Measurements from ENCODE around the gene SMARCE1.
"Not testable (repeated sequence)": the region's sequence is repeated elsewhere in the genome, so short reads cannot be mapped to it uniquely, and the experiment has no call there.

SMARCE1 gene

DNA sequence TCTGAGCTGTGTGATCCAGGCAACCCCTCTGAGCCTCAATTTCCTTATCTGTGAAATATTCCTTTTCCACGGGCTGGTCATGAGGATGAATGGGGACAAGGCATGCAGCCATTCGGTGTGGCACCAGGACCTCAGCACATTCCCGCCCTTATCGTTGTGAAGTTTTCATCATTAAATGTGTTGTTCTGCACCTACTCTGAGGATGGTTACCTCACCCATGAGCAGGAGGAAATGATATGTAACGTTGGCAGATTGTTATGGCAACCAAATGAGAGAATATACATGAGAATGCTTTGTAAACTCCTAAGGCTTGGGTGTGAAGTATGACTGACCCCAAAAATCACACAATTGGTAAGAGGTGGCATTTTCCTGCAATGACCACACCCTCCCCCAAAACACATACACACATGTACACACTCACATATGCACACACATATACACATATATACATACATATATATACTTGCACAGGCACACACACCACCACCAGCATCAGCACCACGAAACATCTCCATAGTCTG, 39.5 kb downstream of the SMARCE1 start:
- DNase-seq = no peak

DNA sequence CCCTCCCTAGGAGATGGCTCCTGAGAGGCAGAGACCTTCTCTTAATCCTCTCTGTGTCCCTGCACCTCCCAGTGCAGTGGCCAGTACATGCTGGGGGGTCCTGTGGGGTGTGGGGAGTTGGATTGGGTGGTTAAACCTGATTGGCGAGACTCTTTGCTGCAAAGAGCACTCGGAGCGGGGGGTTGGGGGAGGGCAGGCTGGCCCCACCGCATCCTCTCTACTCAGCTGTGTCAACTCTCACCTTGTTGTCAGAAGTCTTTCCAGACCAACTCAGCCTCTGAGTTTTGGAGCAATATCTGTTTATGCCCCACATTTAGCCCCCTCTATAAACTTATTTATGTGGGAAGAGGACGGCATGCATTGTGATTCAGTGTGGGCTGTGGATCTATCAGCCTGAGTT, 40.0 kb downstream of the SMARCE1 start:
- no peak for DNase-seq

DNA sequence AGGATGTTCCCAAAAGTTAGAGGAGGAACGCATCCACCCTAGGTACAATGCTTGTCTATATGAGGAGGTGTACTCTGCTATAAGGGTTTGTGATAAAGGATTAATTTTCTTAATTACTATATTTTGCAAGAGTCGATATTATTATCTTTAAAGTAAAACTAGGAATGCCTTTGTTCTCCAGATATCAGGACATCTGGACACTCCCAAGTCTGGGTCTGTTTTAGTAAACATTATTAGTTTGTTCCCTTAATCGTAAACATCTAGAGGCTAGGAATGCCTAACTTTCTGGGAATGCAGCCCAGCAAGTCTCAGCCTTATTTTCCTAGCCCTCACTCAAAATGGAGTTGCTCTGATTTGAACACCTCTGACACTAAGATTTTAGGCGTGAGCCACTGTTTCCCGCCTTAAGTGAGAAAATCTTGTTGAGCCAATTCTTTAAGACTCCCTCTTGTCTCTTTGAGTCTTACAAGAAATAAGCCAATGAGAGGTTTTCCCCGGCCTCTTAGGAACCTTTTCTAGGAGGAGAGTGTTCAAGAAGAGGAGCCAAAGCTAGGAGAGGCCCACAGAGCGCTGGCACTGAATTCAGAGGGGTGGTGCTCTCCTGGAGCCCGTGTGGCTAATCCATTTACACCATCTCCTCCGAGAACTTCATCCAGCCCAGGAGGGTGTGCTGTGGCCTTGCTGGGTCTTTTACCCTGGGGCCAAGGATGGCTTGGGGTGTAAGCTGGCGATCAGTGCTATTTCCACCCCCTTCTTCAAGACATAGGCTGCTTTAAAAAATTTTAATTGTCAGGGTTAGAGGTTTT, 40.9 kb downstream of the SMARCE1 start:
- DNase-seq = no peak

DNA sequence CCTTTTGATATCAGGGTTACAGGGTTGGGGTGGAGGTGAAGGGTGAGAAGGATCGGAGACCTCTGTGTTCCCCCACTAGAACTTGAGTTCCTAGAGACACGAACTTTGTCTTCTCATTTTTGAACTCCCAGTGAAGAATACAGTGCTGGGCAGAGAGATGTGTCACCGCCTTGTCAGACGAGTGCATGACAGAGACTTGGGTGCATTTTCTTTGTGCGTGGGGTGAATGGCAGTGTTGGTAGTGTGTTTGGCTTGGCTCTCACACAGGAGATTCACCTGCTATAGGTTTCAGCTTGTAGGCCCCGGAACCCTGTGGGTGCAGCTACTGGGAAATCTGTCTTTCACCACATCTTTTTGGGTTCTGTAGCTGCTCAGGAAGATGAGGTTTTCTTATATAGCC, 42.3 kb downstream of the SMARCE1 start:
- DNase-seq = peak; percentile 83

DNA sequence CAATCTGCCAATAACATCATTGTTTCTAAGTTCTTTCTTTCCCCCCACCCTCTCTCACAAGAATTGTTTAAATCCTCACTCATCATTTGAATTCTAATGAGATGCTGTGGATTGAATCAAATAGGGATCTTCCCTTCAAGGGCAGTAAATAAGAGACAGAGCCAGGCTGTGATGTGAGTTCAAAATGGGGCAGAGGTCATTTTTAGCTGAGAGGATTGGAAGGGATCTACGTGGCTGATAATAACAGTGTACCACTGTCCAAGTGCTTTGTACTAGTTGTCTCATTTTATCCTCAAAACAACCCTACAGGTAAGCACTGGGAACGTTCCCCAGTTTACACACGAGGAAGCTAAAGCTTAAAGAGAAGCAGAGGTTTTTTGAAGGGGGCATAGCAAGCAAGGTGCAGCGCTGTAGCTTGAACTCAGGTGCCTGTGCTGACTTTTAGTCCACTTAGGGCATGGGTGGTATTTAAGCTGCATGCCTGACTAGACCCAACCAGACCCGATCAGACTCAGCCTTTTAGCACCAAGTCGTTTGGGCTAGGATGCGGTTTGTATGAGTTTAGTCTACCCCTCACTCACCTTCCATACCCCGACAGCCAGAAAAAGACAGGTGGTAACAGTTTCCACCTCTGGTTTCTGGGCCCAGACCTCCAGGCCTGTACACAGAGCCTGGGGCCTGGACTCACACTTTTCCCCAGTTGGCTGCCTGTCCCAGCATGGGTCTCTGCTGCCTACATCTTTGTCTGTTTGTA, 43.1 kb downstream of the SMARCE1 start:
- DNase-seq = no peak

DNA sequence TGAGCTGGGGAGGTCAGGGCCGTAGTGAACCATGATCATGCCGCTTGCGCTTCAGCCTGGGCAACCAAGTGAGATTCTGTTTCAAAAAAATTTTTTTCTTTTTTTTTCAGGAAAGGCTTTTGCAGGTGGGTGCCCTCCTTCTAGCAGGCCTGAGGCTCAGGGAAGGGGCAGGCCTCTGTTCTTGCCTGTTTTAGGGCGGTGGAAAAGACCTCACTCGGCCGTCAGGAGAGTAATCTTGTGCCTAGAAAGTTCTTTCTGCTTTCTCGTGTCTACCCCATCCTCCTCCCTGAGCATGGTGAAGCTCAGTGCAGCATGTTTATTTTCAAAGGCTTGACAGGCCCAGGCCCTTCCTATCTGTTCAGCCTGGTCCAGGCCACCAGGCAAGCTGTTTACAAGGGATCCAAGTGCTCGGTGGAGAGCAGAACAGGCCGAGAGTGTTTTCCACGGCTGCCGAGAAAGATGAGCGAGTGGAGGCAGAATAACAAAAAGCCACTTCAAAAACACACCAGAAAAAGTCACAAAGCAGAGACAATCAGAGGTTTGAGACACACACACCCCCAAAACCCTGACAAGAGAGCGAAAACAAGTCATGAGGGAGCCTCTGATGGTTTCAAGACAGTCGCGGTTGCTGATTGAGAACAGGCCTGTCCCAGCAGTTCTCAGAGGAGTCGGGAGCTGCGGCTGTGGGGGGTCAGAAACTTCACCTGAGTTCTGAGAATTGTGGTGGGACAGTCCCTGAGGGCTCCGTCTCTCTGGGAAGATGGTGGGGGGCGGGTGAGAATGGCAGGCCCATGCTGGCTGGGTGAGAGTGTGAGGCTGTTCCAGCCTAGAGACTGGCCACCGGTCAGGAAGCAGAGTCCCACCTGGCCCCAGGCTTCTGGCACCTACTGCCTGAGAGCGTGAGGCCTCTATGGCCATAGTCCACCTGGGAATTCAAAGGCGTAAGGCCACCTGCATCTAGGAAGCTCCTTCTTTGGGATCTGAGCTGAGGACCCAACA, 44.9 kb downstream of the SMARCE1 start:
- peak; percentile 87 for DNase-seq

DNA sequence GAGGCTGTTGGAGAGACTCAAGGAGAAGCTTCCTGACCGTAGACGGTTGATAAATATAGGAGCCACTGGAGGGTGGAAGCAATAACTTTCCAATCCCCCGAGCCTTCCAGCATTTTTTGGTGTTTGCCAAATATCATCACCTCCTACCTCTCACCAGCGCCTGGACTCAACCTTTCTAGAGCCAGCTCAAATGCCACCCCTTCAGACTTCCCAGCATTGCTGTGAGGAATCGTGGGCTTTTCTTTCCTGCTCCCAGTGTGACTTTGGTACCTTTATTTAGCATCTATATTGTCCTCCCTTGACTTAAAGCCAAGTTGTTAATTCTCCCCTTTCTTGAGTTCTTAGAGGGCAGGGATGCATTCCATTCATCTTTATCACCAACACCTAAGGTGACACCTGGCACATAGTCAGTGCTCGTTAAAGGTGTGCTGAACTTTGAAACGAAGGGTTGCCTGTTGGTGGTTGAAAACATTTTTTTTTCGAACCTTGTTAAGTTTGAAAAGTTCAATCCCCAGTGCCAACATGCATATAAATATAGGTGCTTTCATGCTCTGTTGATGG, 47.1 kb downstream of the SMARCE1 start:
- no peak for DNase-seq

DNA sequence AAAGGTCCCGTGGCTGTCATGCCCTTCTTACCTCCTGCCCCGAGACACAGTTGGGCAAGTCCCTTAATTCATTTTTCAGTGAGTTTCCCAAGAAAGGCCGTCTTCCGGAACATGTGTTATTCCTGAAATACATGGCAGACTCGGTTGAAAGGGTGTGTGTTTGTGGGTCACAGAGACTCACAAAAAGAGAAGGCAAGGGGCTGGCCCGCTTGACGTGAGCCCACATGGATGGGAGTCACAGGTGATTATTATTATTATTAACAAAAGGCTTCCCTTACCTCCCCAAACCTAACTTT, 48.2 kb downstream of the SMARCE1 start:
- no peak for DNase-seq

DNA sequence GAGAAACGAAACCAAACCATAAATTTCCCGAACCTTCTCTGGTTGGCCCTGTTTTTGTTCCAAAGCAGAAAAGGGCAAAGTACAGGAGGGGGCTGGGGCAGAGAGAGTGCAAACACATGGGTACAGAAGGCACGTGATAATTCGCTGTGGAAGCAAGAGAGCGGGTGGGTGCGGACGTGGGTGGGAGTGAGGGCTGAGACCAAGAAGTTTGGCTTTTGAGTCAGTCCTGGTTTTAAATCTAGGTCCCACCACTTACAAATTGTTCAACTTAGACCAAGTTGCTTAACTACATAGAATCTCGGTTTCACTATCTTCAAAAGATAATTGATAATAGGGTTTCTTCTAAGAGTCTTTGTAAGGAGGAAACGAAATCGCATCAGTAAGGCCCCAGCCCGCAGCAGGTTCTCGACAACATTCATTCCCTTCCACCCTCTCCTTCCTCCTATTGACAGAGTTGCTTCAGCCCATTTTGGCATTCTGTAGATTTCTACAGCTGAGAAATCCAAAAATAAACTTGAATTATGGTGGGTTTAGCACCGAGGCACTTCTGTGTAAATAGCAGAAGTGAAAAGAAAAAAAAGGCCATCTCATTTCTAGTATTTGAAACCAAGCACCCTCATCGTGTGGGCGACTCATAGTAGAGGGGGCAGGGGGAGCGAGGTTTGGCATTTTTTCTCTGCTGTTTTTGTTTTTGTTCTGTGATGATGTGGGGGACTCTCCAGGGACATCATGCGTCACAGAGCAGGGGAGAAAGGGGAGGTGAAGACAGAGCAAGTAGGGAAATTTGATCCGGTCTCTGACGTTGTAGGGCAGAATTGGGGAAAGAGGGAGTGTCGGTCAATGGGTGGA, 48.8 kb downstream of the SMARCE1 start:
- DNase-seq = peak; percentile 88

DNA sequence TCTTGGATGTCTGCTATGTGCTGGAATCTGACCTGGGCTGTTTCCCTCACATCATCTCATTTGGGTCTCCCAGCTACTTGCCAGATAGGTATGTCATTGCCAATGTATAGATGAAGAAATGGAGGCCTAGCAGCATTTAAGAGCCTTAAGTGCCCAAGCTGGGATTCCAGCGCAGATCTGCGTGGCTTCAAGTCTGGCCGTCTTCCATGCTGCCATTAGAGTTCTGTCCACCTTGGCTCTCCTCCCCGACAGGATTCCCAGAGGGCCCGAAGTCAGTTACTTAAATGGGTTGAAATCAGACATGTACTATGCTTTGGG, 49.4 kb downstream of the SMARCE1 start:
- no peak for DNase-seq

DNA sequence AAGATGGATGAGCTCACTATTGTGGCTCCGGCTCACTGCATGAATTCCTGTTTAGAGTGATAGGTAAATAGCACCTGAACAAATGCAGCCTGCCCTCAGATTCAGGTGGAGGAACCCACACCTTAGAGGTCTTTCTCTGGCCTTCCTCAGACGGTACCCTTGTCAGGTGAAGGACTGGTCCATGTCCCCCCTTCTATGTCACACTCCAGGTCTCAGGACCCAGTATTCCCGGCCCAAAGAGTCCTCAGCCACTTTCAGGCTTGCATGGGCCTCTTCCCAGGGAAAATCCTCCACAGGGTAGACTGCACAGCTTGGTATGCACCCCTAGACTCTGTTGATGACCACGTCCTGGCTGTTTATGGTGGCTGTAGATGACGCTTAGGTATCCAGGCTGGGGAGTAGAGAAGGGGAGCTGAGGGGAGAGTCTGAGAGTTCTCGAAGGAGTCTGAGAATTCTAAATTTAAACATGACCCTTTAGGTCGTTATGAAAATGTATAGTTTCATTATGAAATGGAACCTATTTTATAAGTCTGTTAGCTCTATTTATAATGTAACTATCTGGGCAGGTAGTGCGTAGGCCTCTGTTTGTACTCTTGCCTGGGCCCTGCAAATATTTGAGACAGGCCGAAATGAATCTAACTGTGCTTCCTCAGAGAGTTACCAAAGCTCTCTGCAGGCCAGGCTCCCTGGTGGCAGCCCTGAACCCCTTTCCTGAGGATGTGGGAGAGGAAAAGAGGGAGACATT, 49.9 kb downstream of the SMARCE1 start:
- no peak for DNase-seq

DNA sequence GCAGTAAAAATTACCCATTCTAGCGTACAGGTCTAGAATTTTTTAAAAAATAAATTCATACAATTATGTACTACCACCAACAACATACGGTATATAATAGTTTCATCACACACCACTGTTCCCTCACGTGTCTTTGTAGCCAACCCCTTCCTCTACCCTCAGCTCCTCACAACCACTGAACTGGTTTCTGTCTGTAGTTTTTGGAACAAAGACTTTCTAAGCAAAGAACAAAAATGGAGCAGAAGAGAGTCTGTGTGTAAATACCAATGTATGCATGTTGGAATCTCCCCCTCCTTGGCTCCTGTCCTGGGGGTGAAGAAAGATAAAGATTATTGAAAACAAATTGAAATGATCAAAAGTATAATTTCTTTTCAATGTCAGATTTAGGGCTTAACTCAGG, 50.5 kb downstream of the SMARCE1 start:
- DNase-seq = no peak

DNA sequence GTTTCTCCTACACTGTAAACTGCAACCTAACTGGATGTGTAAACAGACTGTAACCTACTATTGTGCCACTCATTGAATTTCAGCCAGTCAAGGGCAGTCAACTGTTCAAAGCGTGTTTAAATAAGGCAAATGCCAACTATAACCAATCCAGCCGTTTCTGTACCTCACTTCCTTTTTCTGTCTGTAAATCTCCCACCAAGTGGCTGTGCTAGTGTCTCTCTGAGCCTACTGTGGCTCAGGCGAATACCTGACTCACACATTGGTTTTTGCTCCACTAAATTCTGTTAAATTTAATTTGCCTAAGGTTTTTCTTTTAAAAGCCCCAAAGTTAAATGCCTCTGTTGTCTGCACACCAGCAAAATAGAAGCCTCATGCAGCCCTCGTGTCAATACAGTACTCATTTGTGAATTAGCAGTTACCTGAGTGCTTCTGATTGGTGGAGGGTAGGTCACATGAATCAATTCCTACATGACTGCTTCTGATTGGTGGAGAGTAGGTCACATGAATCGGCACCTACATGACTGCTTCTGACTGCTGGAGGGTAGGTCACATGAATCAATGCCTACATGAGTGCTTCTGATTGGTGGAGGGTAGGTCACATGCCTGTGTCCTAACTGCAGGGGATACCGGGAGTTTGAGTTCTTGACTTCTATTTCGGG, 51.2 kb downstream of the SMARCE1 start:
- DNase-seq = peak; percentile 44

DNA sequence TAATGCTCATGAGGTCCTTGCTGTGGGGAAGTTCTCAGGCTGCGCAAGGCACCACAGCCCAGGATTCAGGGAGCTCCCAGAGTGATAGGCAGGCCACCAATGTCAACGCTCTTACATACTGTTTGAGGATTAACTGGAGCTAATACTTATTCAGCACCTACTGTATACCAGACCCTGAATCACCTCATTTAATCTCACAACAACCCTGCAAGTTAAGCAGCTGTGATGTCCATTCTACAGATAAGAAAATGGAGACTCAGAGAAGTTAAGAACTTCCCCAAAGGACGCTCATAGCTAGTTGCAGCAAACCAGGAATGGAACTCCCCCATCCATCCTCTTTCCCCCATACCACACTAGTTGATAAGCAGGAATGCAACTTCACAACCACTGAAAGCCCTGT, 56.9 kb downstream of the SMARCE1 start:
- no peak for DNase-seq

DNA sequence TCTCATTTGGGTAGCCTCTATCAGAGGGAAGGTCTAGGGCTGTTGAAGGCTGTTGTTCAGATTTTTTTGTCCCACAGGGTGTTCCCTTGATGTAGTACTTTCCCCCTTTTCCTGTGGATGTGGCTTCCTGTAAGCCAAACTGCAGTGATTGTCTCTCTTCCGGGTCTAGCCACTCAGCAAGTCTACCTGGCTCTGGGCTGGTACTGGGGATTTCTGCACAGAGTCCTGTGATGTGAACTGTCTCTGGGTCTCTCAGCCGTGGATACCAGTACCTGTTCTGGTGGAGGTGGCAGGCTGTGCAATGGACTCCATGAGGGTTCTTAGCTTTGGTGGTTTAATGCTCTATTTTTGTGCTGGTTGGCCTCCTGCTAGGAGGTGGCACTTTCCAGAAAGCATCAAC, 59.1 kb downstream of the SMARCE1 start:
- no peak for DNase-seq

DNA sequence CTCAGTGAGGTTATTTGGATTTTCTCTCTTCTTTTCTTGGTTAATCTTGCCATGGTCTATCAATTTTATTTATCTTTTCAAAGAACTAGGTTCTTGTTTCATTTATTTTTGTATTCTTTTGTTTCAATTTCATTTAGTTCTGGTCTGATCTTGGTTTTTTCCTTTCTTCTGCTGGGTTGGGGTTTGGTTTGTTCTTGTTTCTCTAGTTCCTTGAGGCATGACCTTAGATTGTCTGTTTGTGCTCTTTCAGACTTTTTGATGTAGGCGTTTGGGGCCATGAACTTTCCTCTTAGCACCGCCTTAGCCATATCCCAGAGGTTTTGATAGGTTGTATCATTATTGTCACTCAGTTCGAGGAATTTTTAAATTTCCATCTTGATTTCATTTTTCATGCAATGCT, 61.4 kb downstream of the SMARCE1 start:
- DNase-seq = not testable (repeated sequence)

DNA sequence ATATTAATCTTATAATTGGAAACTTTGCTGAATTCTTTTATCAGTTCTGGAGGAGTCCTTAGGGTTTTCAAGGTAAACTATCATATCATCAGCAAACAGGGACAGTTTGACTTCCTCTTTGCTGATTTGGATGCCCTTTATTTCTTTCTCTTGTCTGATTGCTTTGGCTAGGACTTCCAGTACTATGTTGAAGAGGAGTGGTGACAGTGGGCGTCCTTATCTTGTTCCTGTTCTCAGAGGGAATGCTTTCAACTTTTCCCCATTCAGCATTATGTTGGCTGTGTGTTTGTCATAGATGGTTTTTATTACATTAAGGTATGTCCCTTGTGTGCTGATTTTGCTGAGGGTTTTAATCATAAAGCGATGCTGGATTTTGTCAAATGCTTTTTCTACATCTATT, 62.7 kb downstream of the SMARCE1 start:
- DNase-seq = not testable (repeated sequence)

DNA sequence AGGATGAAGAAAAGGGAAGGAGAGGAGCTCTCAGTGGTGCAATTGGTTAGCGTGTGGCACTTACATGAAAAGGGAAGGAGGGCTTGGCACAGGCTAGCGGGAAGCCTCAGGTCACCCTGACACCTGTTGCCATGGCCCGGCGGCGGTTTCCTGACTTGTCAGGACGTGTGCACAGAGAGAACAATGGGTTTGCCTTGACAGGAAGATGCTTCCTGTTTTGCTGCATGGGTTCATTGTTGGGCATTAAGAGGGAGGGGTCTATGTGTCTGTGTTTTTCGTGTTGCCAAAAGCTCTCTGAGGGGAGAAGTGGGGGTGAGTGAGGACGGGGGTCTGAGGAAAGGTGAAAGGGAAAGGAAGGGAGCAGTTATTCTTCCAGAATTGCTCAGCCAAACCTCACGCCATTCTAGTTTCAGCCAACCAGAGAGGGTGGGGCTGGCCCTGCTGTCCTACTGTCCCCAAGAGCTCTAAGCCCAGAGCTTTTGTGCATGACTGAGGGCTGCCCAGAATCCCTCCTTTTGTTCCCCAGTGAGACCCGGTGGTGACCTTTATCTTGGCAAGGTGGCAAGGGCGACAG, 65.2 kb downstream of the SMARCE1 start:
- DNase-seq = peak; percentile 47

DNA sequence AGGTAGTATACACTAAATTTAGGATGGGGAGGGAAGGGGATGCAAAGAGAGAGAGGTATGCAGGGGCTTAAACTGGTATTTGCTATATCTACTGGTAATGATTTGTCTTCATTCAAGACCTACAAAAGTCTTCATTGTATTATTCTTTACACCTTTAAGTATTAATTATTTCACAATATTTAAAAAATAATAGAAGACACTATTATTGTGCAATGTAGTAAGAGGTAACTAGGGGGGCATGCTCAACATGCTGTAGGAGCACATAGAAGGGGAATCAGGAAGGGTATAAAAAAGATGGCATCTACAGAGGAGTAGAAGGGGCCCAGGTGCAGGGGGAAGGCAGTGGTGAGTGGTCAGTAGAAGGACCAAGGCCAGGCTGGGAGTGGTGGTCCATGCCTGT, 67.5 kb downstream of the SMARCE1 start:
- DNase-seq = no peak

DNA sequence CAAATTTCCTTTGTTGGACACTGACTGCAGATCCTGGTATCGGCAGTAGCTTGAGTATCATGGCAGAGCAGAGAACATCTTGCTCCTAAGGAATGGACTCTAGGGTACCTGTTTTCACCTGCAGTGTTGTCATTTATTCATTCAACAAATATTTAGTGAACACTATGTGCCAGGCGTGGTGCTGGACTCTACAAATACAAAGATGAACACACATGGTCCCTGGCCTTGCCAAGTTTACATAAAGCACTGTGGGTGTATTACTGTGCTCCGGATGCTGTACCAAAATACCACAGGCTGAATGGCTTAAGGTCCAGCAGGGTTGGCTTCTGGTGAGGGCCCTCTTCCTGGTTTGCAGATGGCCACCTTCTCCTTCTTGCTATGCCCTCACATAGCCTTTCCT, 68.1 kb downstream of the SMARCE1 start:
- no peak for DNase-seq

Data from stimulated activated CD4-positive, alpha-beta T cell treated with anti-CD3 and anti-CD28 coated beads, Interleukin-4, amount 100 ng/mL, for 24 hours (primary cell).